Activated B cell treated with CpG ODN at 0.5 μM for 24 hours (primary cell): ENCODE measurements around the gene CNTNAP5. TPM values are rescaled to one million over a fixed set of nuclear protein-coding genes. Genes with fewer than 3 reads are reported as not detected.

Experiments
- ATAC-seq: fragments of 200-7000 bp; cut with Tn5 transposase; one replicate; pipeline ENCODE4 v1.10.0; 2021; ENCODE audit warnings: low read depth, mild to moderate bottlenecking, moderate library complexity
- CTCF ChIA-PET: fragments of 350-600 bp; sonication (Branson Sonifier 250); formaldehyde crosslinking; loops from one replicate; lab custom pipeline; 2021; ENCODE audit warnings: antibody characterized with exemption; lab: Charles Lee
- POLR2A ChIA-PET: fragments of 350-600 bp; sonication (Branson Sonifier 250); formaldehyde crosslinking; loops from one replicate; lab custom pipeline; 2021; ENCODE audit warnings: antibody characterized with exemption; lab: Charles Lee
- DNase-seq: peaks from one replicate; pipeline ENCODE4 v3.0.0; 2022
- H3K27ac Mint-ChIP-seq: one replicate; pipeline ENCODE4 v1.8.0; 2020; ENCODE audit warnings: mixed read lengths
- H3K27me3 Mint-ChIP-seq: one replicate; pipeline ENCODE4 v1.8.0; 2021; ENCODE audit warnings: mixed read lengths
- H3K36me3 Mint-ChIP-seq: one replicate; pipeline ENCODE4 v1.8.0; 2021; ENCODE audit warnings: low read depth, mixed read lengths
- H3K4me1 Mint-ChIP-seq: one replicate; pipeline ENCODE4 v1.8.0; 2021; ENCODE audit warnings: mixed read lengths
- H3K4me3 Mint-ChIP-seq: one replicate; pipeline ENCODE4 v1.8.0; 2020; ENCODE audit warnings: mild to moderate bottlenecking, mixed read lengths
- H3K9me3 Mint-ChIP-seq: one replicate; pipeline ENCODE4 v1.8.0; 2020; ENCODE audit warnings: mixed read lengths
- CTCF ChIP-seq: fragments of 200-600 bp; IDR thresholded peaks from one replicate; pipeline ENCODE4 v1.8.0; 2022; ENCODE audit warnings: antibody characterized with exemption, mild to moderate bottlenecking
- intact Hi-C: fragments of 100-400 bp; cut with micrococcal nuclease; formaldehyde crosslinking; loops from one replicate; pipeline ENCODE4 v1.15.1; 2024
- total RNA-seq: library from RNA; stranded (reverse); gene quantifications from 2 replicates; pipeline ENCODE4 v1.2.3, GENCODE V29; 2022

Gene CNTNAP5
- total RNA-seq, 1 donor from 2014 or later = not detected

- no peak for DNase-seq
- H3K4me3 Mint-ChIP-seq = no peak overlapping the region
- POLR2A ChIA-PET = no interaction called here
- intact Hi-C loops = no loop called here
- no peaks in the 10 kb centered on the region for H3K36me3 Mint-ChIP-seq
- H3K27me3 Mint-ChIP-seq = no peaks in the 10 kb centered on the region
- no peak overlapping the region for H3K27ac Mint-ChIP-seq
- CTCF ChIA-PET = no interaction called here
- peaks cover 3% of the 10 kb centered on the region for H3K9me3 Mint-ChIP-seq
- H3K4me1 Mint-ChIP-seq = no peaks in the 10 kb centered on the region
- no peak for TF ChIP-seq CTCF
- ATAC-seq = no peak
These were observed 425.4 kb downstream of the CNTNAP5 start for GRCh38 chr2:124450481-124450880.

GRCh38 chr2:124476291-124476690, 451.2 kb downstream of the CNTNAP5 start:
- POLR2A ChIA-PET = no interaction called here
- Mint-ChIP-seq H3K27ac (no peak overlapping the region), H3K36me3 (no peaks in the 10 kb centered on the region), H3K27me3 (no peaks in the 10 kb centered on the region), H3K4me1 (no peaks in the 10 kb centered on the region), H3K9me3 (peaks cover 7% of the 10 kb centered on the region), H3K4me3 (no peak overlapping the region)
- intact Hi-C loops = no loop called here
- TF ChIP-seq CTCF = no peak
- ATAC-seq = no peak
- no peak for DNase-seq
- CTCF ChIA-PET = no interaction called here

GRCh38 chr2:124478761-124479160, 453.7 kb downstream of the CNTNAP5 start:
- no peaks in the 10 kb centered on the region for H3K36me3 Mint-ChIP-seq
- ATAC-seq (no peak), DNase-seq (no peak)
- peaks cover 3% of the 10 kb centered on the region for H3K9me3 Mint-ChIP-seq
- intact Hi-C loops = no loop called here
- ChIA-PET CTCF (no interaction called here), POLR2A (no interaction called here)
- no peak for TF ChIP-seq CTCF
- H3K4me1 Mint-ChIP-seq = no peaks in the 10 kb centered on the region
- no peak overlapping the region for H3K27ac Mint-ChIP-seq
- H3K4me3 Mint-ChIP-seq = no peak overlapping the region
- no peaks in the 10 kb centered on the region for H3K27me3 Mint-ChIP-seq

GRCh38 chr2:124480958-124481357, 455.9 kb downstream of the CNTNAP5 start:
- DNase-seq (no peak), ATAC-seq (no peak)
- CTCF ChIA-PET = no interaction called here
- Mint-ChIP-seq H3K36me3 (no peaks in the 10 kb centered on the region), H3K27me3 (no peaks in the 10 kb centered on the region), H3K4me3 (no peak overlapping the region), H3K9me3 (peaks cover 3% of the 10 kb centered on the region), H3K27ac (no peak overlapping the region), H3K4me1 (no peaks in the 10 kb centered on the region)
- intact Hi-C loops = no loop called here
- TF ChIP-seq CTCF = no peak
- POLR2A ChIA-PET = no interaction called here

GRCh38 chr2:124482044-124482443, 457.0 kb downstream of the CNTNAP5 start:
- no peaks in the 10 kb centered on the region for H3K27me3 Mint-ChIP-seq
- no peaks in the 10 kb centered on the region for H3K4me1 Mint-ChIP-seq
- intact Hi-C loops = no loop called here
- no peaks in the 10 kb centered on the region for H3K36me3 Mint-ChIP-seq
- ATAC-seq = no peak
- no peak for DNase-seq
- no peak for TF ChIP-seq CTCF
- H3K9me3 Mint-ChIP-seq = peaks cover 3% of the 10 kb centered on the region
- H3K4me3 Mint-ChIP-seq = no peak overlapping the region
- no peak overlapping the region for H3K27ac Mint-ChIP-seq
- ChIA-PET CTCF (no interaction called here), POLR2A (no interaction called here)
